GM21717 (cell line): ENCODE data around the gene INIP.
"Not testable (repeated sequence)": the region's sequence is repeated elsewhere in the genome, so short reads cannot be mapped to it uniquely, and the experiment has no call there.

Experiments
- ATAC-seq: cut with Tn5 transposase; IDR thresholded peaks from one replicate; pipeline ENCODE4 v1.9.1; 2021; ENCODE audit warnings: mild to moderate bottlenecking, moderate library complexity; ENCODE audit not compliant: unreplicated experiment

INIP gene

DNA sequence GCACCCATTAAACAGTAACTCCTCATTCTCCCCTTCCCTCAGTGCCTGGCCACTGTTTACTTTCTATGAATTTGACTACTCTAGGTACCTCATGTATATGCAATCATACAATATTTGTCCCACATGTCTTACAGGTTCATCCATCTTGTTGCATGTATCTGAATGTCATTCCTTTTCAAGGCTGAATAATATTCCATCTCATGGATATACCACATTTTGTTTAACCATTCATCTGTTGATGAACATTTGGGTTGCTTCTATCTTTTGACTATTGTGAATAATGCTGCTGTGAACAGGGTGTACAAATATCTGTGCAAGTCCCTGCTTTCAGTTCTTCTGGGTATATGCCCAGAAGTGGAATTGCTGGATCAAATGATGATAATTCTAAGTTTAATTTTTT lies 40.9 kb downstream of the INIP start:
- no peak for ATAC-seq

GRCh38 chr9:112673221-112673620 lies 44.7 kb downstream of the INIP start:
- ATAC-seq = not testable (repeated sequence)

DNA sequence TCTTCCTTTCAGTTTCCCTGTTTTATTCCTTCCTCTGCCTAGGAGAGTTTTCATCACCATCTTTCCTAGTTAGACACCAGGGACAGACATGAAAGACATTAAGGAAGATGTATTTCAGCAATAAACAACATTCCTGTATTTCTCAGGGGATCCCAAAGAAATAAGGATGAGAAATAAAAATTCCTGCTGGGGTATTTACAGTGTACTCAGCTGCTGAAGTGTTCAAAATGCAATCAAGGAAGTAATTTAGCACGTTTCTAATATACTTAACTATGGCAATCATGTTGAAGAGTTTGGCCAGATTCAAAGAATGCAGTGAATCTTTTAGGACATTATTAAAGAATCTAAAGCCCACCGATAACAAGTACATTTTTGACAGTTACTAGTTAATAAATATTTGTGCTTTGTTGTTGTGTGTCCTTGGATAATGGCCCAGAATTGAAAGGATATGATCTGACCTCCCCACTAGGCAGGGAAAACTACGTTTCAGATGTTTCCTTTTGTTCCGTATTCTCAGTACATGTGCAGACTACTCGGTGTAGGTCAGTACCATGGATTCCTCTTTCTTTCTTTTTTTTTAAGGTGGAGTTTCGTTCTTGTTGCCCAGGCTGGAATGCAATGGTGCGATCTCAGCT lies 46.8 kb downstream of the INIP start:
- ATAC-seq = no peak

GRCh38 chr9:112669326-112669725 lies 48.6 kb downstream of the INIP start:
- no peak for ATAC-seq

- ATAC-seq = no peak
Measured at GRCh38 chr9:112665347-112665746, 52.6 kb downstream of the INIP start.

DNA sequence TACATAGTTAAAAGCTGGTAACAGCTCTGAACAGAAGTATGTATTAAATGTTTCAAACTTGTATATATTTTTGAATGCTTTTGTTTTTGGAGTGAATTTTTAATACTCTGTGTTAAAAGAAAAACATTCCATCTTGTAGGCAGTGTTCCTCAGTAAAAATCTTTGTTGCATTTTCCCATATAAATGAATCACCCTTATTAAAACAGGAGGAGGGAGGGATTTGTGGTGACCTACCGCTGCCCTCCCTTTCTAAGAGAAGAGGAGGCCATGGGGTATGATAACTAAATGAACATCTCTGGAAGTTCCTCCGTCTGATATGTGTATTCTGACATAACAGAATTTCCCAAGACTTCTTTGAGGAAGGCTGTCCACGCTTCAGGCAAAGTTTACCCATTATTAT lies 53.4 kb downstream of the INIP start:
- ATAC-seq = no peak

DNA sequence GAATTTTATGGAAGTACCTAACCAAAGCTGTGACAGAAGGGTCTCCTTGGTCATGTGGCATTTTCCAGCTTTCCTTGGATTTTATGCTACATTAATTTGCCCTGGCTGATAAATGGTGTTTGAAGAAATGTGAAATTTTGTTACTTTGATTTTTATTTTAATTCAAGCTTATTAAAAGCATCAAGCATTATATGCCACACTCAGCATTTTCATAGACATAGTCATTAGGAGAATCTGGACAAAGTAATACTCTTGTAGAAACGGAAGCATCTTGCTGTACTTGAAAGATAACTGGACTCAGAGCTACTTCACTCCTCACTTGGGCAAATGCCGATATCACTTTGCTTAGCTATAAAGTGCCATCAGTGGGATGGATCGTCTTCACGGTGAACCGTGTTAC lies 54.2 kb downstream of the INIP start:
- ATAC-seq = no peak

- ATAC-seq = no peak
Measured at GRCh38 chr9:112659906-112660305, 58.0 kb downstream of the INIP start.

DNA sequence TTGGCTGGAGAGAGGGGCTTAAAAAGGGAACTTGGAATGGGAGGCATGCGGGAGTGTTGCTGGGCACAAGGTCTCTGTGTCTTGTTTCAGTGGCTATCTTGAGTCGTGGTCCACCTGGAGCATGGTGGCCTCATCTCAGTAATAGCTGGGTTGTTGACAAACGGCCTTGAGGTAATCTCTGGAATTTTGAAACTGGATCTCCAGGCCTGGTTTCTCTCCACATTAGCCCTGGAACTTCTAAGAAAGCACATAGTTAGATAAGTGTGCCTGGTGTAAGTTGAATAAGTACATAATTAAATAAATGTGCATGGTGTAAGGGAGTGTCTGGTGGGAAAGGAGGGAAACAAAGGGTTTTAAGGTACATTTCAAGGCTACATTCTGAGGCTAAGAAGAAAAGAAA lies 62.2 kb downstream of the INIP start:
- no peak for ATAC-seq

DNA sequence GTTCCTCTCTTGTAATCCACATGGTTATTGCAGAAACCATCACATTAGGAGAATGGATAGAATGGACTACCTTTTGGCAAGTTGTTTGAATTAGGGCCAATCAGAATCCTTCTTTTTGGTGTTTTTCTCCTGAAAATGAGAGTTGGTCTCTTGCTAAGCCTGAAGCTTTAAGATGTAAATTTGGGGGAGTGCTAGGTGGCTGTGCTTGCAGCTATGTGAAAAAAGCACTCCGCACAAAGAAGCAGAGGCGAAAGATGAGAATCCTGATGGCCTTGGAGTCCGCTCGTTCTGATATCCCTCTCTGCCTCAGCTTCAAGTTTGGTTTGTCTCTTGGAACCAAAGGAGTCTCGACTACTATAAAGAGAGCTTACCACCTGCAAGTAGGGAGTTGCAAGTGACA lies 63.6 kb downstream of the INIP start:
- no peak for ATAC-seq

DNA sequence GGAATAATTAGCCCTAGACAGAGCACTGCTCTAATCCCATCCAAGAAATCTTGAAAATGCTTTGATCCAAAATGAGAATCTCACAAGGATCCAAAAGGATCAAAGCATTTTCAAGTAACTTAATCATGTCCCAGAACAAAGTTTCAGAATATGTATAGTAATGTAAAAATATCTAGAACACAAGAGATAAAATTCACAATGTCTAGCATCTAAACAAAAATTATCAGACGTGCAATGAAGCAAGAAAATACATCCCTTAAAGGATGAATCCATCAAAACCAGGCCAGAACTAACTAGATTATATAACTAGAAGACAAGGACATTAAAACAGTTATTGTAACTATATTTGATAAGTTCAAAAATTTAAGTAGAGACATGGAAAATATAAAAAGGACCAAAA lies 69.3 kb downstream of the INIP start:
- no peak for ATAC-seq

DNA sequence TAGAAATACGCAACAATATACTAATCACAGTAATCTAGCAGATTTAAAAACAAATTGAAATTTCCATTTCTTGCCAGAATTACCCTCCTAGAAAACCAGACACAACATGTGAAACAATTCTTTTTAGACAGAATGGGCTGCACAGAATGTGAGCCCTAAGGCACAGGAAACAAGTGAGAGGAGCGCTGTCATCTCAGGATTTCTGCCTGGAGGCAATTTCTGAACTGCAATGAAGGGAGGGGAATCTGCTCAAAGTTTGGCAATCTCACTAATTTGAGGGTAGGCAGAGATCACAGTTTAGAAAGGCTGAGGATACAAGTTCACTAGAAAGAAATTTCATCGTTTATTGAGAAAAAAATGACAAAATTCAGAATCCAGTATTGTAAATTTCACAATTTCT lies 70.3 kb downstream of the INIP start:
- ATAC-seq = no peak

- ATAC-seq = no peak
Measured at GRCh38 chr9:112642126-112642525, 75.8 kb downstream of the INIP start.

DNA sequence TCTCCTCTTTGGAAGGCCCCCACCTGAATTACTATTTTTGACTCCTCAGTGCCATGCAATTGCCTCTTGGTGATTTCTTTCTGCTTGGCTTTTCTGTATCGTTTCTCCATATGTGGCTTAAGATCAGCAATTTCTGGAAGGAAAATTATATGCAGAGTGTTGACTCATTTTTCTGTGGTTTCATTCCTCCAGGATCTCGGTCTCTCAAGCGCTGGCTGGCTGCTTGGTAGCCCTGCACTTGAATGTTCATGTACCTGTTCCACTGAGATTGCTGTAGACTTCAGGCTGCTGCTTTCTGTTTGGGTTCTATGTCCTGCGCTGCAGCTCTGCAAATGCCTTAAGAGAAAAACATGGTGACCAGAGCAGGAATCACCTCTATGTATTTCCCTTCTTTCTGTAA lies 77.6 kb downstream of the INIP start:
- no peak for ATAC-seq
